ENCODE data around the gene EXOG.

EXOG gene

GRCh38 chr3:38510631-38511030, 14.5 kb downstream of the EXOG start:
- DNase-seq (ENCODE audit: low read depth): no peak

GRCh38 chr3:38511546-38511945, 15.4 kb downstream of the EXOG start:
- no peak for DNase-seq (ENCODE audit: low read depth)

- DNase-seq (ENCODE audit: low read depth): no peak
These were observed 19.2 kb downstream of the EXOG start for GRCh38 chr3:38515367-38515766.

GRCh38 chr3:38516669-38517068, 20.5 kb downstream of the EXOG start:
- DNase-seq (ENCODE audit: low read depth): no peak

- no peak for DNase-seq (ENCODE audit: low read depth)
These were observed 22.9 kb downstream of the EXOG start for GRCh38 chr3:38519000-38519399.

GRCh38 chr3:38519651-38520050, 23.5 kb downstream of the EXOG start:
- no peak for DNase-seq (ENCODE audit: low read depth)

GRCh38 chr3:38521391-38521987, 25.3 kb downstream of the EXOG start:
- DNase-seq (ENCODE audit: low read depth): peak; percentile 53

GRCh38 chr3:38522002-38522401, 25.9 kb downstream of the EXOG start:
- no peak for DNase-seq (ENCODE audit: low read depth)

- no peak for DNase-seq (ENCODE audit: low read depth)
These were observed 28.1 kb downstream of the EXOG start for GRCh38 chr3:38524141-38524739.

GRCh38 chr3:38526792-38527191, 30.7 kb downstream of the EXOG start:
- DNase-seq (ENCODE audit: low read depth): no peak

- DNase-seq (ENCODE audit: low read depth): no peak
These were observed 32.3 kb downstream of the EXOG start for GRCh38 chr3:38528457-38528856.

GRCh38 chr3:38532529-38532928, 36.4 kb downstream of the EXOG start:
- DNase-seq (ENCODE audit: low read depth): no peak

GRCh38 chr3:38533285-38533976, 37.3 kb downstream of the EXOG start:
- DNase-seq (ENCODE audit: low read depth): no peak

- no peak for DNase-seq (ENCODE audit: low read depth)
These were observed 38.0 kb downstream of the EXOG start for GRCh38 chr3:38534180-38534579.

- DNase-seq (ENCODE audit: low read depth): no peak
These were observed 38.5 kb downstream of the EXOG start for GRCh38 chr3:38534604-38535003.

GRCh38 chr3:38536671-38537070, 40.5 kb downstream of the EXOG start:
- no peak for DNase-seq (ENCODE audit: low read depth)

- no peak for DNase-seq (ENCODE audit: low read depth)
These were observed 42.7 kb downstream of the EXOG start for GRCh38 chr3:38538773-38539353.

GRCh38 chr3:38541806-38542205, 45.7 kb downstream of the EXOG start:
- no peak for DNase-seq (ENCODE audit: low read depth)

GRCh38 chr3:38542401-38543298, 46.5 kb downstream of the EXOG start:
- no peak for DNase-seq (ENCODE audit: low read depth)

GRCh38 chr3:38543586-38543985, 47.4 kb downstream of the EXOG start:
- no peak for DNase-seq (ENCODE audit: low read depth)

GRCh38 chr3:38544926-38545325, 48.8 kb downstream of the EXOG start:
- DNase-seq (ENCODE audit: low read depth): no peak

GRCh38 chr3:38545550-38545949, 49.4 kb downstream of the EXOG start:
- DNase-seq (ENCODE audit: low read depth): no peak
